ENCODE measurements around the gene CST8.
"Not testable (repeated sequence)": the region's sequence is repeated elsewhere in the genome, so short reads cannot be mapped to it uniquely, and the experiment has no call there.

Gene CST8

DNA sequence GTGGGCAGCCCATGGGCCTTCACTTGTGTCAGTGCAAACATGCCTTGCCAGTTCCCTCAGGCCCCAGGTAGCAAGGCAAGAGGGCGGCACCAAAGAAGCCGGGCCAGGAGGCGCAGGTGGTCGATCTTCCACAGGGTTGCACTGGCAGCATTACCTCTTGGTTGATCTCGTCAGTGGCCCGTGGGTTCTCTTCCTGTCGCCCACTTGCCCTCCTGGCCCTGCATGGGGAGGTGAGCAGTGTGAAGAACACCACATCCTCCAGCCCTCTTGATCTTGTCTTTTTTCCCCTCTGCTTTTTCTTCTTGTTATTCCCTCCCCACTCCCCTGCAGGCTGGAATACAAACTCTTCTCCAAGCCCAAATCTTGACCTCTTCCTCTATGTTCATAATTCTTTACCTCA lies 35.3 kb upstream of the CST8 start:
- TF ChIP-seq, protein P1, sequence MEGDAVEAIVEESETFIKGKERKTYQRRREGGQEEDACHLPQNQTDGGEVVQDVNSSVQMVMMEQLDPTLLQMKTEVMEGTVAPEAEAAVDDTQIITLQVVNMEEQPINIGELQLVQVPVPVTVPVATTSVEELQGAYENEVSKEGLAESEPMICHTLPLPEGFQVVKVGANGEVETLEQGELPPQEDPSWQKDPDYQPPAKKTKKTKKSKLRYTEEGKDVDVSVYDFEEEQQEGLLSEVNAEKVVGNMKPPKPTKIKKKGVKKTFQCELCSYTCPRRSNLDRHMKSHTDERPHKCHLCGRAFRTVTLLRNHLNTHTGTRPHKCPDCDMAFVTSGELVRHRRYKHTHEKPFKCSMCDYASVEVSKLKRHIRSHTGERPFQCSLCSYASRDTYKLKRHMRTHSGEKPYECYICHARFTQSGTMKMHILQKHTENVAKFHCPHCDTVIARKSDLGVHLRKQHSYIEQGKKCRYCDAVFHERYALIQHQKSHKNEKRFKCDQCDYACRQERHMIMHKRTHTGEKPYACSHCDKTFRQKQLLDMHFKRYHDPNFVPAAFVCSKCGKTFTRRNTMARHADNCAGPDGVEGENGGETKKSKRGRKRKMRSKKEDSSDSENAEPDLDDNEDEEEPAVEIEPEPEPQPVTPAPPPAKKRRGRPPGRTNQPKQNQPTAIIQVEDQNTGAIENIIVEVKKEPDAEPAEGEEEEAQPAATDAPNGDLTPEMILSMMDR (IDR thresholded peaks at IDR 0.05; ENCODE audit: insufficient read depth, missing control alignments) = no peak
- FAIRE-seq (no peak), DNase-seq (ENCODE audit: insufficient read length, low spot score) (no peak)

DNA sequence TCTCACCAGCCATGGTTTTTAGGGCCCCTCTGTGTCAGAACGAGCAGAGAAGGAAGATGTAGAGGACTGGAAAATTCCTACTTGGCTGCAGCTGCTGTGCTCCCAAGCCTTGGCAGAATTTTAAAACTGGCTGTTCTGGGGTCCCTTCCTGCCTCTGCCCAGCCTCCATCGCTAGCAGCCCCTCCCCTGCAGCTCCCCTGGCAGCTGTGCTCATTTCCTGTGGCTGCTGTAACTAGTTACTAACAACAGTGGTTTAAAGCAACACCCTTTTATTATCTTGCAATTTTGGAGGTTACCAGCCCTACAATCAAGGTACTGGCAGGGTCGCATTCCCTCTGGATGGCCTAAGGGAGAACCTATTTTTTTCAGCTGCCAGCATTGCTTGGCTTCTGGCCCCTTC lies 34.5 kb upstream of the CST8 start:
- no peak for FAIRE-seq
- TF ChIP-seq, protein P1 (IDR thresholded peaks at IDR 0.05; ENCODE audit: insufficient read depth, missing control alignments) = no peak
- no peak for DNase-seq (ENCODE audit: insufficient read length, low spot score)

DNA sequence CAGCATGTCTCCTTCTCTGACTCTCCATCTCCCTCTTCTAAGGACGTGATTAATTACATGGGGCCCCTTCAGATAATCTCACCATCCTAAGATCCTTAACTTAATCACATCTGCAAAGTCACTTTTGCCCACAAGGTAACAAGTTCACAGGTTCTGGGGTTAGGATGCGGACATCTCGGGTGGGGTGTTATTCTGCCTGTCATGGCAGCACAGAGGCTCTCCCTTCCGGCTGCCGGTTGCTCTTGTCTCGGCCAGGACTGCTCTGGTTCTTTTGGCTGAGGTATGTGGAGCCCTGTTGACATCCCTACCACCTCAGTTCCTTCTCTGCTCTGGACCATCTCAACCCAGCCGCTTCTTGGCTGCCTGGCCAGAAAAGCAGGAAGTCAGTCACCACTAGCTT lies 34.0 kb upstream of the CST8 start:
- TF ChIP-seq, protein P1 (IDR thresholded peaks at IDR 0.05; ENCODE audit: insufficient read depth, missing control alignments) = no peak
- no peak for FAIRE-seq

DNA sequence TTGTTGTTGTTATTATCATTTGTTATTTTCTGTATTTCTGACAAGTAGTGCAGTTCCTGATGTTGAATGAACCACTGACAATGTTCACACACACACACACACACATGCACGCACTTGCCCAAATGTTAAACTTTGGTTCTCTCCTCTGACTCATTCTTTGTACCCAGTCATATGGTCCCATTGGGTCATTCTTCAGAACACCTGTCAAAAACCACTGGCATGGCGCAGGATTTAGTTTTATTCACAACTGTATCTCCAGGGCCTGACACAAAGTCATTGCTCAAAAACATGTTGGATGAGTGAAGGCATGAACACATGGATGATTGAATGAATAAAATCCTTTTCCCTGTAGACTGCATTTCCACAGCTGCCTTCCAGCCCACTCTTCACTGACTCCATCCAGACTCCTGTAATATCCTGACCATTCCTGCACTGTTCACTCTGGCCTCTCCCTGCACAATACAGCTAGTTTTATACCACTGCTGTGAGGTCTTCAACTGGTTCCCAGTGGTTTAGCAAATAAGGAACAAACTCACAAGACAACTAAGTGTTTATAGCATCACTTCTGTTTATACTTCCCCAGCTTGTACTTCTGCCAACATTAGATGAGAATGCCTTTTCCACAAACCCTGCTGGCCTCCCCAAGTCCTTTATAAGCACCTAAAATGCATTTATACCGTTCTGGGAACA lies 31.3 kb upstream of the CST8 start:
- TF ChIP-seq, protein P1 (IDR thresholded peaks at IDR 0.05; ENCODE audit: insufficient read depth, missing control alignments) = no peak
- no peak for DNase-seq (ENCODE audit: insufficient read length, low spot score)

More for the DNA sequence above, 34.0 kb upstream of the CST8 start:
- DNase-seq (ENCODE audit: insufficient read length, low spot score) = no peak

DNA sequence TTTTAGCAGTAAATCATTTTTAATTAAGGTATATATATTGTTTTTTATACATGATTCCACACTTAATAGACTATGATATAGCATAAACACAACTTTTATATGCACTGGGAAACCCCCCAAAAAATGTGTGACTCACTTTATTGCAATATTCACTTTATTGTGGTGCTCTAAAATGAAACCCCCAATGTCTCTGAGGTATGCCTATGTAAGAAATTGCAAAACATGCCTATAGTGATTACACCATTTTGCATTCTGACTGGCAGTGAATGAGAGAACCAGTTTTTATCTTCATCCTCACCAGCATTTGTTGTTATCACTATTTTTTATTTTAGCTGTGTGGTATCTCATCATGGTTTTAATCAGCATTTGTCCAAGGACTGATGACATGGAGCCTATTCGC lies 29.7 kb upstream of the CST8 start:
- TF ChIP-seq, protein P1 (IDR thresholded peaks at IDR 0.05; ENCODE audit: insufficient read depth, missing control alignments) = no peak

More for the DNA sequence above, 31.3 kb upstream of the CST8 start:
- FAIRE-seq = no peak

DNA sequence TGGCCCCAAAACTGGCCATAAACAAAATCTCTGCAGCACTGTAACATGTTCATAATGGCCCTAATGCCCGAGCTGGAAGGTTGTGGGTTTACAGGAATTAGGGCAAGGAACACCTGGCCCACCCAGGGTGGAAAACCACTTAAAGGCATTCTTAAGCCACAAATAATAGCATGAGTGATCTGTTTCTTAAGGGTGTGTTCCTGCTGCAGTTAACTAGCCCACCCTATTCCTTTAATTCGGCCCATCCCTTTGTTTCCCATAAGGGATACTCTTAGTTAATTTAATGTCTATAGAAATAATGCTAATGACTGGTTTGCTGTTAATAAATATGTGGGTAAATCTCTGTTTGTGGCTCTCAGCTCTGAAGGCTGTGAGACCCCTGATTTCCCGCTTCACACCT lies 24.0 kb upstream of the CST8 start:
- DNase-seq (ENCODE audit: insufficient read length, low spot score); FAIRE-seq: not testable (repeated sequence)

More for the DNA sequence above, 29.7 kb upstream of the CST8 start:
- no peak for DNase-seq (ENCODE audit: insufficient read length, low spot score)
- no peak for FAIRE-seq

DNA sequence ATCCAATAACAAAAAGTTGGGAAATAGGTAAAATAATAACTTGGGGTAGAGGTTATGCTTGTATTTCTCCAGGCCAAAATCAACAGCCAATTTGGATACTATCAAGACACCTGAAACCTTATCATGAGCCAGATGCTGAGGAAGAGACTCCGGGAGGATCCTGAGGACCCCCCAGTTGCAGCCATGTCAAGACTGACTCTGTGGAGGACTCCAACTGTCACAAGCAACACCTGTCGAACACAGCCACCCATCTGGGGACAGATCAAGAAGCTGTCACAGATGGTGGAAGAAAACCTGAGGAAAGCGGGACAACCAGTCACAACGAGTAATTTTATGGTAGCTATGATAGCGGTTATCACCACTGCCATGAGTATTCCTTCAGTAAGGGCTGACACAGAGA lies 18.6 kb upstream of the CST8 start:
- DNase-seq (ENCODE audit: insufficient read length, low spot score); FAIRE-seq: not testable (repeated sequence)

DNA sequence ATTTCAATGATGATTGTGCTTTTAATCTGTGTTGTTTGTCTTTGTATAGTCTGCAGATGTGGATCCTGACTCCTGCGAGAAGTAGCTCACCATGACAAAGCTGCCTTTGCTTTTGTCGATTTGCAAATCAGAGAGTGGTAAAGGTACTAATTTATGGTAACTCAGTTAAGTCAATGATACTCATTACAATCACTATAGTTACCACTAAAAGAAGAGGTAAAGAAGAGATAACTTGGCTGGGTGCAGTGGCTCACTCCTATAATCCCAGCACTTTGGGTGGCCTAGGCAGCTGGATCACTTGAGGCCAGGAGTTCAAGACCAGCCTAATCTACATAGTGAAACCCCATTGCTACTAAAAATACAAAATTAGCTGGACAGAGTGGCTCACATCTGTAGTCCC lies 17.6 kb upstream of the CST8 start:
- not testable (repeated sequence) for DNase-seq (ENCODE audit: insufficient read length, low spot score); FAIRE-seq

DNA sequence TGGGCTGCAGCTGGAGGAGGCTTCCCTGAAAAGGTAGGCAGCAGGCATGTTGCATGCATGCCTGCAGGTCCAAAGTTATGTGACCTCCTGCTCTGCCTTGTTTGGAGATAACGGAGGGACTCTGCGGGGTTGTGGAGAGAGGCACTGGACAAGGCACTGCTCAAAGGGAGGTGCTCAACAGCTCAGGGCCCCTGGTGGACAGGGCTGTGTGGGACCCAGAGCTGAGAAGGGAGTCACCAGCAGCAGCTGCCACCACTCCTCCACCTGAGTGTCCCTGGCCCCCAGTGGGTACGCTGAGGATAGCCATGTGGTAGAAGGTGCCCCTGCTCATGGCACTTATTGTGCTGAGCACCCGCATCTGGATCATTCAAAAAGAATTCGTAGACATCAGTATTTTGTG lies 15.5 kb upstream of the CST8 start:
- TF ChIP-seq, protein P1 (IDR thresholded peaks at IDR 0.05; ENCODE audit: insufficient read depth, missing control alignments) = no peak
- FAIRE-seq (no peak), DNase-seq (ENCODE audit: insufficient read length, low spot score) (no peak)
